K562 (cell line): ENCODE measurements around the gene SMIM29. TPM values are rescaled to one million over a fixed set of nuclear protein-coding genes. Genes with fewer than 3 reads are reported as not detected.

Experiments used
- ARHGAP35 ChIP-seq: fragments of 450-650 bp; IDR thresholded peaks from 2 replicates; pipeline ENCODE4 v1.6.1; 2018; ENCODE audit not compliant: partially characterized antibody
- BACH1 ChIP-seq: fragments of 200-800 bp; sonication (Bioruptor generic); IDR thresholded peaks from 2 replicates; pipeline ENCODE4 v1.6.1; 2016; ENCODE audit warnings: missing genetic modification characterization, missing compliant biosample characterization
- HOMEZ ChIP-seq: fragments of 250-450 bp; sonication (Bioruptor Pico); IDR thresholded peaks from 2 replicates; pipeline ENCODE4 v1.4.0; 2020; ENCODE audit warnings: mild to moderate bottlenecking, moderate library complexity
- MCM7 ChIP-seq, 2 experiments: fragments of 450-650 bp; IDR thresholded peaks; 2 replicates each; pipeline ENCODE4 v1.6.1; 2016 to 2018
- MTA1 ChIP-seq: fragments of 450-650 bp; IDR thresholded peaks from 2 replicates; pipeline ENCODE4 v1.6.1; 2017; ENCODE audit warnings: borderline replicate concordance
- NRF1 ChIP-seq, 2 experiments: fragments of 450-650 bp; IDR thresholded peaks in 1 of 2; conservative IDR thresholded peaks in 1 of 2; 2 replicates each; pipeline ENCODE4 v1.6.1; 2014; ENCODE audit warnings: mild to moderate bottlenecking in 2 of 2
- OTX1 ChIP-seq: fragments of 450-650 bp; formaldehyde crosslinking; IDR thresholded peaks from 2 replicates; pipeline ENCODE4 v1.4.0; 2022; ENCODE audit warnings: mild to moderate bottlenecking
- RBFOX2 ChIP-seq: fragments of 200-400 bp; formaldehyde crosslinking; IDR thresholded peaks from 2 replicates; pipeline ENCODE4 v1.6.1; 2017; ENCODE audit warnings: low read depth, mild to moderate bottlenecking, low read length, moderate library complexity
- SNAPC5 ChIP-seq: fragments of 250-450 bp; sonication (Bioruptor Pico); IDR thresholded peaks from 2 replicates; pipeline ENCODE4 v1.8.0; 2021; ENCODE audit warnings: moderate library complexity, mild to moderate bottlenecking, inconsistent platforms
- SRSF9 ChIP-seq: fragments of 200-400 bp; formaldehyde crosslinking; IDR thresholded peaks from 2 replicates; pipeline ENCODE4 v1.6.1; 2017; ENCODE audit warnings: low read depth, low read length, borderline replicate concordance
- VEZF1 ChIP-seq: fragments of 200-800 bp; sonication (Bioruptor generic); IDR thresholded peaks from 2 replicates; pipeline ENCODE4 v1.6.1; 2017; ENCODE audit warnings: missing genetic modification characterization, missing compliant biosample characterization
- ZFP91 ChIP-seq: sonication (generic); formaldehyde crosslinking; IDR thresholded peaks from 2 replicates; pipeline ENCODE4 v1.8.0; 2022; ENCODE audit warnings: mild to moderate bottlenecking, missing genetic modification reagents
- ZNF282 ChIP-seq: sonication (generic); formaldehyde crosslinking; IDR thresholded peaks from 2 replicates; pipeline ENCODE4 v1.8.1; 2023; ENCODE audit warnings: missing genetic modification reagents
- polyA plus RNA-seq, 8 experiments: library from polyadenylated mRNA; depleted of rRNA in 4 of 8; stranded (reverse) in 5 of 8; unstranded in 3 of 8; fragments of >200 nt; fragmentation: Nextera tagmentation in 2 of 8; fragmentation: Illumina TruSeq in 1 of 8; extraction: Ambion mirVana in 2 of 8; extraction: Trizol in 1 of 8; gene quantifications; 2 replicates each; pipeline versions ENCODE4 v1.2.1 to v1.2.3, GENCODE V29; 2011 to 2014; ENCODE audit warnings: inconsistent platforms in 1 of 8, missing spikeins in 1 of 8
- total RNA-seq, 7 experiments: library from RNA; depleted of rRNA in 6 of 7; stranded (reverse); fragments of >200 nt in 6 of 7; fragmentation: Illumina TruSeq in 2 of 7; extraction: Trizol in 2 of 7; gene quantifications; 2 replicates each; pipeline versions ENCODE4 v1.2.1 to v1.2.3, GENCODE V29; 2011 to 2021; ENCODE audit warnings: low replicate concordance in 1 of 7

SMIM29 gene
- total and polyA plus RNA-seq, 9 of the 15 experiments (the other 6 are each of a cell fraction or from before 2014, with no cell fraction given) = 6.5 to 36.7 (median 20.9) TPM

- TF ChIP-seq NRF1 (conservative IDR thresholded peaks at IDR 0.05 in 1 of 2, IDR thresholded peaks at IDR 0.05 in 1 of 2) = peak; percentile 71 to 74
- TF ChIP-seq BACH1 = peak; percentile 31; the same call in 1 of the 2 replicates
- TF ChIP-seq MTA1 = 0 out of 2 replicates have a peak, but pooled peaks have one; percentile 12
- TF ChIP-seq ZNF282 (CRISPR knock-in tag) = no peak
- TF ChIP-seq OTX1 (CRISPR knock-in tag) = peak; percentile 49; the same call in 1 of the 2 replicates
- TF ChIP-seq ARHGAP35 = no peak
- TF ChIP-seq HOMEZ (CRISPR knock-in tag) = no peak
- peak; percentile 98 for TF ChIP-seq VEZF1
- peak; percentile 93 for TF ChIP-seq RBFOX2
- no peak for TF ChIP-seq MCM7 (IDR thresholded peaks at IDR 0.05)
- no peak for TF ChIP-seq SNAPC5
- no peak for TF ChIP-seq SRSF9
- TF ChIP-seq ZFP91 = no peak
Observed at GRCh38 chr6:34223956-34224940, 24.6 kb downstream of the SMIM29 start (continued).
